ENCODE results near the gene BDNF.

Gene BDNF

DNA sequence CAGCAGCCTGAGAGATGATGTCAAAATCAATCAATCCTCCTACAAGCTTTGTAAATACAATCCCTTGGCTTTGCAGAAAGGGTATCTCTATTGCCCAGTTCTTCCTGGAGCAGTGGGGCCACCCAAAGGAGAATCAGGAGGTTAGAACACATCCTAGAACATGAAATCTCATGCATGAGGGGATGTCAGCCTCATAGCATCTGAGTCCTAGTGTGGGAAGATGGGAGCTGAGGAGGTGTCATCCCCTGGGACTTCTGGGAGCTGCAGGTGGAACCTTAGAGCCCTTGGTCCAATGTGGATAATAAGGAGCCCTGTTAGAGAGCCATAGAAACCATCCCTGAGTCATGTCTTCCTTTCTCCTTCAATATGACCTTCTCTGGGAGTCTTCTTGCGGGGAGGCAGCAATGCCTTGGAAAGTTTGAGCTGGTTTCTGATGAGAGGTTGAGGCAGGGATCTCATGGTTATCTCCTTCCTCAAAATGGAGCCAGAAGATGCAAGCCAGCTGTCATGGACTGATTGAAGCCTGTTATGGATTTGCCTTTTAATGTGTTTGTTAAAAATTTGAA is 74.8 kb downstream of the BDNF start:
- no peak for DNase-seq (ENCODE audit: low read depth)

DNA sequence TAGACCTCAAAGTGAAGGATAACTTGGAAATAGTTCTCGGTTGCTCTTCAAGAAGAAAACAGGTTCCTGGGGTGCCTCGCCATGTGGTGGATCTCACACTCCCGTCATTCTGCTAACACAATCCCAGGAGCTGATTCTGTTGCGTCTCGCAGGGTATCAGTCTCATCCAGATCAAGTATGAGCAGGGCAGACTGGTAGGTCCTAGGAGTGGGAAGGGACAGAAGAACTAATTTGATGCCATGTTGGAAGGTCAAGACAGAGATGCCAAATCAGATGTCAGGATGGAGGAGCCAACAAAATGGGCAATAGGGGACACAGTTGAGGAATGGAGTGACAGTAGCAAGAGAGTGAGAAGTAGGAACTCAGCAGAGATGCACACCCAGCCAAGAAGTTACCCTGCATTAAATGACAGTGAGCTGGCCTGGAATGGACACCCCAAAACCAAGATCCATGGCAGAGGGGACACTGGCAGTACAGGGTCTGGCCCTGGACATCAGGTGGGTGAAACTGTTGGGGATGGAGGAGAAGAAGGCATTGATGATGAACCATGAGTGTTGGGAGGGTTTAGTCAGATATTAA is 76.2 kb downstream of the BDNF start:
- no peak for DNase-seq (ENCODE audit: low read depth)

DNA sequence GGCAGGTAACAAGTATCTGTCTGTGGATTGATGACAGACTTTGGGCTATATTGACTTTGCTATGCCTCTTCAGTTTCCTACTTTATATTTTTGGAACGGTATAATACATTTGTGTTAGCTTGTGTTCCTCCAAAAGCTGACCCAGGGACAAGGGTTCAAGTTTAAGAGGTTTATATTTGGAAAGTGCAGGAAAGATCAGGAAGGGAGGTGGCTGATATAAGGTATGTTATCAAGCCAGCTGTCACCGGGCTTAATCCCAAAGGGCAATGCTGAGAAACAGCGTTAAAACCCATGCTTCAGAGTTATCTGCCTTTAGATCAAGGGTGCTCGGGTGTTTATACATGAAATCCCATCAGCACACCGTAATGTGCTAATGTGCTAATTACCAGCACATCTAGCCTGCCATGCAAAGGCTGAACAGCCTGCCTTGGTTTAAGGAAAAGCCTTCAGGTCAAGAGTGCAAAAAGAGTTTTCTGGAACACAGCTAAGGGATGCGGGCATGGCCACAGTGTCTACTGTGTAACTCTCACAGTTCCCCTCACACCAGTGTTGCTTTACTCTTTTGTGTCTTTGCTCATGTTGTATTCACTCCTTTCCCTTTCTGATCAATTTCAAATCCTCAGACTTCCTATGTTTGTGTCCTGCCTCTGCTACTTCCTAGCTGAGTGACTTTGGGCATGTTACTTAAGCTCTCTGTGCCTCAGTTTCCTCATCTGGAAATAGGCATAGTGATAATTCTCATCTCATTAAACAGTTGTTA is 77.5 kb downstream of the BDNF start:
- no peak for DNase-seq (ENCODE audit: low read depth)

DNA sequence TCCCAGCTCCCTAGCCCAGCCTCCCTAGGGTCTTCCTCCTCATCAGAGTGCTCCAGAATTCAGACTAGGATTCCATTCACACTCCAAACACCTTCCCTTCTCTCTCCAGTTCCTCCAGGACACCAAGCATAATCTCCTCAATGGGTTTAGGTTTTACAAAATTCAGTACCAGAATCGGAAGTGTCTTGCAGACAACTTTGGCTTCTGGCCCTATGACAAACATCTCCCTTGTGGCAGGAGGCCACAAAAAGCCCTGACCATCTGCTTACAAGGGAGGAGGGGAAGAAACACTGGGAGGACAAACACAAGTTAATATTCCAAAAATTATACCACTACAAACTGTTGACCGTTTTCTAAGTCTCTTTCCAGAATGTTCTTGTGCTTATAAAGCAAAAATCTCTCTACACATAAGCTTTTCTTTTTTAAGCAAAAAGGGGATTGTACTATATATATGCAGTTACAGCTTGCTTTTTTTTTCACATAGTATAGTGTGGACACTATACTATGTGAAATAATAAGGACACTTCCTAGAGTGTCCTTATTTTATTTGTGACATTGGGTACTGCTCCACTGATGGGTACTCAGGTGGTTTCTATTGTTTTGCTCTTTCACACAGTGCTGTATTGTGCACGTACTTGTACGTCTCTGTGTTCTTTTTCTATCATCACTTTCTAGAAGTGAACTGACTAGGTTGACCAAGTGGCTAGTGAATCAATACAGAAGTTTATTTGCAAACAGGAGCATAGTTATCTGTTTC is 78.7 kb downstream of the BDNF start:
- no peak for DNase-seq (ENCODE audit: low read depth)

DNA sequence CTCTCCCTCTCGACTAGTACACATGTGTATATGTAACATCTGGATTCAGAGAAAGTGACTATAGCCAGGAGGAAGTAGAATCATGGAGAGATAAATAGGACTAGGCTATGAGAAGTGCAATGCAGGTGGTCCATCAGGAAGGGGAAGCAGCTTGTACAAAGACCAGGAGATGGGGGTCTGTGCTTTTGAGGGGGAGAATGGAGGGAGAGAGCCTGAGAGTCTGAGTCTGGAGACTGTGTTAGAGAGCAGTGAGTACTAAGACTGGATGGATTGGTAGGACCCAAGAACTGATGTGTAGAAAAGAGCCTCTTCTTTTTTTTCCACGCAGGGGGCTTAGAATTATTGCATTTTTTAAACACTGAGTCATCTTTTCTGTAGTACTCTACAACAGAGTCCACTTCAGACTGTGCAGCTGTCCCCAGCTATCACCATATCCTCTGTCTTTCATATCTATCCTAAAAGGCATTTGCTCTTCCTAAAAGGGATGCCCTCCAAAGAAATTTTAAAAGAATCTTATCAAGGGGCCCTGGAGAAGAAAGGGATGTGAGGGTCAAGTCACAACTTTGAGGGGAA is 80.4 kb downstream of the BDNF start:
- no peak for DNase-seq (ENCODE audit: low read depth)

DNA sequence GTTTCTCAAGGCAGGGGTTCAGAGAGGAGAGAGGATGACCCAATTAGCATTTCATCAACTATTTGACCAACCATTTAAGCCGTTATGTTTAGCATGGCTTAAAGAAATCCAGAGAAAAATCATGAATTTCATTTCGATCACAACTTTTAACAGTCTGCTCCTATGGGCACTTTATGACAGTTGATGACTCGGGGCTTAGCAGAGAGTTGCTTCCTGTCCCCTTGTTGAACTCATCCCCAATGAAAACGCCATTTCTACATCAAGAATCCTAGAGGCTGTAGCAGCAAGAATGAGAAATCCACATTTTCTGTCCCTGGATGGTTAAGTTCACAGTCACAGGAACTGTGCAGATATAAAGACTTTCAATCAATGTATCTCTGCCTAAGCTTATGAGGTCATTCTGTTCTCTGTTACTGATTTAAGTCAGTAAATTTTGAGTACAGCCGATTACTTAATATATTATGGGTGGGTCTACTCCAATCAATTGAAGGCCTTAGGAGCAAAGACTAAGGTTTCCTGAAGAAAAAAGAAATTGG is 81.1 kb downstream of the BDNF start:
- no peak for DNase-seq (ENCODE audit: low read depth)

DNA sequence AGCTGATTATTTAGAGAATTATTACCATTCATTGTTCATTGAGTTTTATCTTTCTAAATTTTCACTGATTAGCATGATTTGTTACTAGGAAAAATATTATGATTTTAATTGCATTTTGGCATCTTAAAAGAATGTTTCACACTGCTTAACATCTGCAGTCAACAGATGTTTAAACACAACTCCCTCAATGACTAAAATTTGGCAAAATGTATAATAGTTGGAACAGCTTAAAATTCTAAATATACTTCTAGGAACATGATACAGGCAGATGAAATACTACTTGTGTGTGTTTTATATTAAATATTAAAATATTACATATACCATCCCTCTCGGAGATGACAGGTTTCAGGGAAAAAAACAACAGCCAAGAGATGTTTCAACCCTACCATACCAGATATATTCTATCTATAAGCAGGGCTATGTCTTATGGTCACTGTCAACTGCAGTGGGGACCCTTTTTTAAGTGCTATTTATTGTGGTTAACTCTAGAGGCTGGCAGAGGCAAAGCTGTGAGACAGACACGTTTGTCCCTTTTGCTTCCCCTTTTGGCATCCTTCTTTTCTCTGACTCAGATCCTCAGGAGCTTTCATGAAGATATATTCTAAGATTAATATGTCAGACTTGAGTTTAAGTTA is 81.9 kb downstream of the BDNF start:
- no peak for DNase-seq (ENCODE audit: low read depth)

DNA sequence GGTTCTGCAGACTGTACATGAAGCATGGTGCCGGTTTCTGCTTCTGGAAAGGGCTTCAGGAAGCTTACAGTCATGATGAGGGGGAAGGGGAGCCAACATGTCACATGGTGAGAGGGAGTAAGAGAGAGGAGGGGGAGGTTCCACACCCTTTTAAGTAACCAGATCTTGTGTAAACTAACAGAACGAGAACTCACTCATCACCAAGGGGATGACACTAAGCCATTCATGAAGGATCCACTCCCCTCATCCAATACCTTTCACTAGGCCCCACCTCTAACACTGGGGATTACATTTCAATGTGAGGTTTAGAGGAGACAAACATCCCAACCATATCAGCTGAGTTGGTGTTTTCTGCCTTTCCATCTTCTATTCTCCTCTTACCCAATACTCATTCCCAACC is 83.5 kb downstream of the BDNF start:
- no peak for DNase-seq (ENCODE audit: low read depth)

DNA sequence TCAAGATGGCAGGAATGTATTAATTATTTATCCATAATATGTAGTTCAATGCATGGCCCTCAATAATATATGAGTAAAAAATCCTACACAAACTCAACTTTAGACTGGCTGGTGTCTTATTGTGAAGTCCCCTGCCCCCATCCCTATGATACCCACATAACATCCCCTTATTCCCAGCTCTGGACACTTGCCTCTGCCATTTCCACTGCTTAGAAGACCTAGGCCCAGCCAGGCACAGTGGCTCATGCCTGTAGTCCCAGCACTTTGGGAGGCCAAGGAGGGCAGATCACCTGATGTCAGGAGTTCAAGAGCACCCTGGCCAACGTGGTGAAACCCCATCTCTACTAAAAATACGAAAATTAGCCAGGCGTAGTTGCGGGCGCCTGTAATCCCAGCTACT is 84.4 kb downstream of the BDNF start:
- DNase-seq (ENCODE audit: low read depth) = no peak

DNA sequence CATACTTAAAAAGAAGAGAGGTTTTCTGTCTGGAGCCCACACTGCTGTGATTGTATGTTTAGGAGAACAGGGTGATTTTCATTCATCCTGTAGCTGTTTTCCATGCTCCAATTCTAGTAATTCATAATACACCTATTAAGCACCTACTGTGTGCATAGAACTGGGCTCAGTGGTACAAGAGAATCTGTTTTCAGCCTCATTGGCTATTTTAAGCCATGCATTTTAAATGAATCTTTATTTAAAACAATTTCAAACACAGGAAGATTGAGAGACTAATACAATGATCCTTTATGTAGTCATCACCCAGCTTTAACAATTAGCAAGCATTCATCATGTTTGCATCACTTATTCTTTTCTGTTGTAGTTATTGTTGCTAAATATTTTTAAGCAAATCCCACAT is 86.2 kb downstream of the BDNF start:
- no peak for DNase-seq (ENCODE audit: low read depth)

DNA sequence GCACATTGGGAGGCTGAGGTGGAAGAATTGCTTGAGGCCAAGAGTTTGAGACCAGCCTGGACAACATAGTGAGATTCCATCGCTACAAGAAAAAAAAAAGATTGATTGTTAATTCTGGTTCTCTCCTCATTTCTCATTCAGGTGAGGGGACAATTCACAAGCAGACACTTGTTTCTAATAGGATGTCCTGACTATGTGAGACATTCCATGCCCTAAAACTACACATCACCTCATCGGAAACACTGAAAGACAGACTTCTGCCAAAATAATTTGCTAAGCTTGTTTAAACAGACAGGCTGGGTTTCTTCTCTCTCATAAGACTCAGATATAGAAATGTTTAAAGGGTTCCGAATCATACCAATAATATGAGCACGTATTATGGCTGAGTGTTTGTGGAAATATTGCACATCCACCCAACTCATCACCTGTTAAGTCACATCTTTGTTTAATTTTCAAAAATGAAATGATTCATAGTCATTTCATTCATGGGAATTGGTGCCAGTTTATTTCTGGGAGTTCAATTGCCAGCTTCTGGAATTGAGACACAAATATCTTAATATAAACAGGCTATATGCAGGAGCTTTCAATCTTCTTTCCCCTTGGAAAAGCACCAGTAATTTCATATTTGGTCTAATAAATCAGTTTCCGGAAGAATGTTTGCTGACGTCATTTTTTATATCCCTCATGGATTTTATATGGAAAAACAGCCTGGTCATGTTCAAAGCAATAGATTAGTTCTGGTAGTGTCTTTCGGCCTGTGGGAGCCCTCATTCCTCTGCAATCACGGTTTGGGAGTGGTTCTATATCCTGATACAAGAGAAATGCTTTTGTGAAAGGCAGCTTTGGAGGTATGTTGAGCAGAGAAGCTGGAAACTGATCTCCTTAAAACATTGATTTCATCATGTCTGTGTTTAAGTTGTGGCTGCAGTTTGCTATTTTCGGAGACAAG is 87.0 kb downstream of the BDNF start:
- DNase-seq (ENCODE audit: low read depth) = peak; percentile 32

DNA sequence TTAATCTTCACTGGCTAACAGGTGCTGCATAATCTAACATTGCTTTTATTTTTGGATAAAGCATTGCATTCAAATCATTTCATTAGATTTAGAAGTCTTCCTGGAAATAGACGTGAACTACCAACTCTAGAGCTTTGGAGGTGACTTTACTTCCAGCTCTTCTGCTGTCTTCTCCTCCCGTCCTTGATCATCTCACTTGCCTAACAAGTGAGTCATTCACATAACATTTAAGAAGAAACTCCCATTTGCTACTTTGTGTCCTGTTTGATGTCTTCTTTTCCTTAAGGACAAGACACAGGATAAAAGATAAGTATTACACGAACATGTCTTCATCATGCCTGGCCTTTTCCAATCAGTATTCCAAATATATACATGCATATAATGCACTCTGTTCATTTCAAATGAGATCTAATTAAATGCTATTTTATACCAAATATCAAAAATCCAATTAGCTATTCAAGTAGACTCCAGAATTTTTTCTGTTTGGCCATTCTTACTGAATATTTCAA is 88.3 kb downstream of the BDNF start:
- DNase-seq (ENCODE audit: low read depth) = peak; percentile 33

DNA sequence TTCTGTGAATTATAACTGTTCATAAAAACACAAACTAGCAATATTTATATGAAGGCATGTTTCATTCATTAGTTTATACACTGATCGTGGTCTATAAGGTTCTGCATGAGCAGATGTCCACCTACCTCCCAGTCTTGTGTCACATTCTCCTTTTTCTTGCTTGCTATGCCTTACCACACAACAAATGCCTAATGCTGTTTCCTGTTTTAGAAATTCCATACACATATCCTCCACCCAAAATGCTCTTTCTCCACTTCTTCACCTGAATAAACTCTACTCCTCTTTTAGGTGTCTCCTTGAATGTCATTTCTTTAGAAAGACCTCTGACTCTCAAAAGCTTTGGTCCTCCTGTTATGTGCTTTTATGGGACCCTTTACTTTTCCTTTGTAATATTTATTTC is 88.9 kb downstream of the BDNF start:
- no peak for DNase-seq (ENCODE audit: low read depth)

DNA sequence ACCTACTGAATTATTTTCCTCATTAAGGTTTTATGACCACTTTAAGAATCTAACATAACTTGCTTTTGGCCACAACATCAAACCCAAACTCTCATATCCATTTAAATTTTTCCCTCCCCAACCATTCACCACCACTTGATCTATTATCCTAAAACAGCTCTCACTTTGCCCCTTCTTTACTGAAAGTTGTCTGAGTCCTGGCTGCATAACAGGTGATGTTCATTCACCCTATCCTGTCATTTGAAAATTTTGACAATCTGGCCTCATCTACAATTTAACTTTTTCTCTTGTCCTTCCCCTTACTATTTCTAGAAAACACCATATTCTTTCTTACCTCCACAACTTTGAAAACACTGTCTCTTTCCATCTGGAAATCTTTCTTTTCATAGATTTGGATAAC is 89.3 kb downstream of the BDNF start:
- DNase-seq (ENCODE audit: low read depth) = no peak

DNA sequence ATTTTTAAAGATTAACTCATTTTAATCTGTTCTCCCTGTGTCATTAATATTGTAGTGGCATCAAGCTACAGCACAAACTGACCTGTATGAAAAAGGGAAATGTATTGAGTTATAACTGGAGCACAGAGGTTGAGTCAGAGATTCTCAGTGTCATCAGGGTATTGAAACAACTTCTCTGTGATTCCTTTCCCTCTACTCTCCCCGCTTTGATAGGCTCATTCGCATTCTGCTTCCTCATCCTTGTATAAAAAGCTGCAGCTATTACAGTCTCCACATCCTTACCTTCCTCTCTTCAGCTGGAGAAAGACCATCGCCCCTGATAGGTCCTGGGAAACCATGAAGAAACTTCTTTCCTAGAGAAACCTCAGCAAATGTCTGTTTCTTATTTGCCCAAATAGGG is 90.0 kb downstream of the BDNF start:
- DNase-seq (ENCODE audit: low read depth) = no peak

DNA sequence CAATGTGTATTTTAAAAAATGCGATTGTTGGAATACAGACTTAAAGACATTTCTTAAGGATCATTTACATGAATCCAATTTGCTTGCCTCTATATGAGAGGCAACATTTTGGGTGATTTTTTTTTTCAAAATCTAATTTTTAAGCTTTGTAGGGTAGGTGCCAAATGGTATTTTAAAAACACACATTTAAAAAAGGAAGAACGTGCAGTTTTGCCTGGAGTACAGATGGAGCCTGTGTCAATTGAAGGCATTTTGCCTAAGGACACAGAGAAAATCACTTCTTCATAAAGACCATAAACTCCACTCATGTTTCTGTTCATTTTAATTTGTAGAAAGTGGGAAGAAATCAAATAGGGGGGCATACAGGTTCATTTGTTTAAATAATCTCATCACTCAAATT is 91.3 kb downstream of the BDNF start:
- no peak for DNase-seq (ENCODE audit: low read depth)

DNA sequence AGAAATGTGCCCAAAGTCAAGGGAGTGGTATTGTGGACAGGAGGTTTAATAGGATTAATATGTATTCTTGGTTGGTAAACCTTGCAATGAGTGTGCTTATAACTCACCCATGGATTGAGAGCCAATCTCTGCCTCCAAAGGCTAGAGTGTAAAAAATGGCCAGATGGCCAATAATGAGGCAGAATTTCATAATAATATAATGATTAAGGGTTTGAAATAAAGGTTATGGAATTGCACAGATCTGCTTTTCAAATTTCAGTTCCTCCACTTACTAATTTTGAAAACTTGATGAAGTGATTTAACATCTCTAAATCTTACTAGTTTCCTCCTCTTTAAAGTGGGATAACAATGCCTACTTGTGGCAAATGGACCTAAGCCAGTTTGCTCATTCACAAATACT is 94.8 kb downstream of the BDNF start:
- no peak for DNase-seq (ENCODE audit: low read depth)
